Measurements from ENCODE around the gene PTPRN2. TPM values are rescaled to one million over a fixed set of nuclear protein-coding genes. Genes with fewer than 3 reads are reported as not detected.
"Not testable (repeated sequence)": the region's sequence is repeated elsewhere in the genome, so short reads cannot be mapped to it uniquely, and the experiment has no call there.

The PTPRN2 gene
- total and polyA plus RNA-seq, 7 donors: 3.2 to 7.1 (median 5.5) TPM

- peaks cover 0 to 3% (median 0%) of the 10 kb centered on the region in 3 donors for H3K27me3 ChIP-seq
- no peak overlapping the region for H3K4me3 ChIP-seq
- no peak for DNase-seq
- no peak for TF ChIP-seq CTCF (IDR thresholded peaks at IDR 0.05)
- peaks cover 0 to 17% (median 12%) of the 10 kb centered on the region in 4 donors for H3K9me3 ChIP-seq
- no peaks in the 10 kb centered on the region for H3K4me1 ChIP-seq
- H3K36me3 ChIP-seq: no peaks in the 10 kb centered on the region
- intact Hi-C loops (cut with DNase I): no loop called here
- H3K27ac ChIP-seq: no peak overlapping the region
- 75 to 82% methylated on average over 15 of the region's 15 CpGs for WGBS, 2 donors
Measured at GRCh38 chr7:158507917-158508316, 79.7 kb downstream of the PTPRN2 start.

- H3K27ac ChIP-seq; DNase-seq; H3K36me3 ChIP-seq; intact Hi-C loops (cut with DNase I); H3K4me3 ChIP-seq; H3K4me1 ChIP-seq; H3K27me3 ChIP-seq: not testable (repeated sequence)
- 81 to 92% methylated on average over 7 of the region's 7 CpGs for WGBS, 2 donors
- peaks cover 0 to 13% (median 12%) of the 10 kb centered on the region in 4 donors for H3K9me3 ChIP-seq
Measured at GRCh38 chr7:158507175-158507574, 80.4 kb downstream of the PTPRN2 start.

GRCh38 chr7:158506626-158507025 lies 81.0 kb downstream of the PTPRN2 start:
- no peak for DNase-seq
- H3K9me3 ChIP-seq: peaks cover 0 to 10% (median 8%) of the 10 kb centered on the region in 4 donors
- no peak for TF ChIP-seq EP300 (IDR thresholded peaks at IDR 0.05)
- no peak for TF ChIP-seq POLR2AphosphoS5 (IDR thresholded peaks at IDR 0.05)
- no peak for TF ChIP-seq CTCF (IDR thresholded peaks at IDR 0.05)
- no peak for TF ChIP-seq POLR2A (IDR thresholded peaks at IDR 0.05)
- no peaks in the 10 kb centered on the region for H3K4me1 ChIP-seq
- intact Hi-C loops (cut with DNase I): no loop called here
- peaks cover 0 to 3% (median 0%) of the 10 kb centered on the region in 3 donors for H3K27me3 ChIP-seq
- no peak overlapping the region for H3K4me3 ChIP-seq
- H3K27ac ChIP-seq: no peak overlapping the region
- no peaks in the 10 kb centered on the region for H3K36me3 ChIP-seq
- WGBS, 2 donors: 96 to 97% methylated on average over 12 of the region's 12 CpGs

- intact Hi-C loops (cut with DNase I): no loop called here
- Histone ChIP-seq H3K36me3 (no peaks in the 10 kb centered on the region), H3K4me3 (no peak overlapping the region), H3K27ac (no peak overlapping the region), H3K27me3 (peaks cover 0 to 3% (median 0%) of the 10 kb centered on the region in 3 donors), H3K4me1 (no peaks in the 10 kb centered on the region), H3K9me3 (peaks cover 0 to 5% (median 3%) of the 10 kb centered on the region in 4 donors)
- TF ChIP-seq POLR2AphosphoS5 (IDR thresholded peaks at IDR 0.05) (no peak), EP300 (IDR thresholded peaks at IDR 0.05) (no peak), POLR2A (IDR thresholded peaks at IDR 0.05) (no peak), CTCF (IDR thresholded peaks at IDR 0.05) (no peak)
- WGBS, 2 donors: 96 to 97% methylated on average over 14 of the region's 14 CpGs
- DNase-seq: no peak
Measured at GRCh38 chr7:158505683-158506082, 81.9 kb downstream of the PTPRN2 start.

GRCh38 chr7:158502068-158502750 lies 85.4 kb downstream of the PTPRN2 start:
- H3K27me3 ChIP-seq: peaks cover 0 to 8% (median 3%) of the 10 kb centered on the region in 3 donors
- WGBS, 2 donors: 87 to 92% methylated on average over 11 of the region's 11 CpGs
- TF ChIP-seq POLR2A (IDR thresholded peaks at IDR 0.05) (no peak), CTCF (IDR thresholded peaks at IDR 0.05) (no peak), POLR2AphosphoS5 (IDR thresholded peaks at IDR 0.05) (no peak), EP300 (IDR thresholded peaks at IDR 0.05) (no peak)
- H3K9me3 ChIP-seq: peaks cover 0 to 5% (median 3%) of the 10 kb centered on the region in 4 donors
- no peak overlapping the region for H3K4me3 ChIP-seq
- no peaks in the 10 kb centered on the region for H3K36me3 ChIP-seq
- H3K4me1 ChIP-seq: no peaks in the 10 kb centered on the region
- DNase-seq: no peak
- intact Hi-C loops (cut with DNase I): no loop called here
- H3K27ac ChIP-seq: no peak overlapping the region

All from sigmoid colon (tissue), 7 donors.